H1 (cell line): ENCODE measurements around the gene GPR179. TPM values are rescaled to one million over a fixed set of nuclear protein-coding genes. Genes with fewer than 3 reads are reported as not detected.

Experiments used
- CTCF ChIA-PET: fragments of 300-600 bp; sonication (Branson Sonifier 250); formaldehyde crosslinking; loops from one replicate; lab custom pipeline; 2021; ENCODE audit not compliant: partially characterized antibody; lab: Charles Lee
- POLR2A ChIA-PET: fragments of 300-600 bp; sonication (Branson Sonifier 250); formaldehyde crosslinking; loops from one replicate; lab custom pipeline; 2021; ENCODE audit warnings: inconsistent platforms; ENCODE audit not compliant: partially characterized antibody; lab: Charles Lee
- DNase-seq, 2 experiments: peaks; one replicate each; pipeline versions ENCODE4 v3.0.0 to v3.0.0-alpha.2; 2010 to 2022; ENCODE audit warnings: low spot score in 2 of 2, low read depth in 1 of 2, mixed read lengths in 1 of 2
- FAIRE-seq: peaks from 2 replicates; lab custom pipeline; 2011; peaks lifted over from hg19 to GRCh38; lab: Jason Lieb, UNC
- H2AFZ ChIP-seq: 2 replicates; pipeline ENCODE4 v1.8.1; 2012; ENCODE audit warnings: low read length, inconsistent platforms
- H2AK5ac ChIP-seq: 2 replicates; pipeline ENCODE4 v1.6.1; 2013; ENCODE audit warnings: low read depth, low read length
- H2BK120ac ChIP-seq: replicated peaks from 2 replicates; pipeline ENCODE3; 2013; ENCODE audit warnings: low read depth, low read length, inconsistent platforms
- H2BK12ac ChIP-seq: 2 replicates; pipeline ENCODE4 v1.6.1; 2013; ENCODE audit warnings: low read depth, low read length
- H2BK15ac ChIP-seq: 2 replicates; pipeline ENCODE4 v1.6.1; 2013; ENCODE audit warnings: low read length
- H2BK20ac ChIP-seq: 2 replicates; pipeline ENCODE4 v1.6.1; 2013; ENCODE audit warnings: low read length
- H2BK5ac ChIP-seq: 2 replicates; pipeline ENCODE4 v1.6.1; 2013; ENCODE audit warnings: low read depth, low read length
- H3K14ac ChIP-seq: 2 replicates; pipeline ENCODE4 v1.6.1; 2013; ENCODE audit warnings: inconsistent platforms; ENCODE audit not compliant: insufficient read length
- H3K18ac ChIP-seq: 2 replicates; pipeline ENCODE4 v1.6.1; 2013; ENCODE audit warnings: low read length; ENCODE audit errors: extremely low read depth
- H3K23ac ChIP-seq: 2 replicates; pipeline ENCODE4 v1.6.1; 2013; ENCODE audit warnings: inconsistent platforms; ENCODE audit not compliant: insufficient read length
- H3K23me2 ChIP-seq: 2 replicates; pipeline ENCODE4 v1.6.1; 2013; ENCODE audit warnings: low read depth, low read length
- H3K27ac ChIP-seq: 2 replicates; pipeline ENCODE4 v1.6.1; 2011; ENCODE audit warnings: low read depth, low read length, inconsistent platforms
- H3K27me3 ChIP-seq, 4 experiments: replicated peaks in 1 of 4; 1 replicate in 1 of 4; 2 replicates in 3 of 4; pipeline versions ENCODE4 v1.6.1 to v1.8.1; 2011 to 2013; ENCODE audit warnings: low read length in 3 of 4, mild to moderate bottlenecking in 3 of 4, inconsistent platforms in 2 of 4, mixed read lengths in 2 of 4, moderate library complexity in 1 of 4; ENCODE audit not compliant: control insufficient read depth in 3 of 4, insufficient read depth in 3 of 4; ENCODE audit errors: extremely low read depth in 1 of 4
- H3K36me3 ChIP-seq, 4 experiments: 2 replicates each; pipeline versions ENCODE4 v1.6.1 to v1.8.1; 2011 to 2013; ENCODE audit warnings: mild to moderate bottlenecking in 4 of 4, low read length in 3 of 4, moderate library complexity in 2 of 4, control low read depth in 1 of 4, inconsistent platforms in 1 of 4; ENCODE audit not compliant: insufficient read depth in 4 of 4, control insufficient read depth in 2 of 4
- H3K4ac ChIP-seq: replicated peaks from 2 replicates; pipeline ENCODE3; 2013; ENCODE audit warnings: low read length, low read depth, mixed read lengths, inconsistent platforms; ENCODE audit not compliant: insufficient read length
- H3K4me1 ChIP-seq, 4 experiments: replicated peaks in 1 of 4; 1 replicate in 1 of 4; 2 replicates in 3 of 4; pipeline versions ENCODE4 v1.6.1 to v1.8.1; 2011 to 2013; ENCODE audit warnings: low read length in 3 of 4, inconsistent platforms in 2 of 4, mixed read lengths in 1 of 4; ENCODE audit not compliant: insufficient read depth in 4 of 4, control insufficient read depth in 3 of 4
- H3K4me2 ChIP-seq, 2 experiments: 2 replicates each; pipeline versions ENCODE4 v1.6.1 to v1.8.1; 2011 to 2013; ENCODE audit warnings: low read depth in 2 of 2, low read length in 2 of 2, control low read depth in 1 of 2, inconsistent platforms in 1 of 2, mild to moderate bottlenecking in 1 of 2; ENCODE audit not compliant: insufficient read depth in 1 of 2
- H3K4me3 ChIP-seq, 4 experiments: fragments of 200-600, 300-600 bp in 1 of 4; sonication (generic), shearing (Covaris generic), sonication (Bioruptor Twin) in 1 of 4; 2 replicates each; pipeline versions ENCODE4 v1.5.1 to v1.8.1; 2011 to 2016; ENCODE audit warnings: low read length in 4 of 4, low read depth in 3 of 4, control low read depth in 2 of 4, inconsistent platforms in 2 of 4, mild to moderate bottlenecking in 2 of 4, mixed read lengths in 1 of 4, moderate library complexity in 1 of 4; ENCODE audit not compliant: insufficient read depth in 2 of 4; ENCODE audit errors: extremely low read depth in 1 of 4
- H3K56ac ChIP-seq: replicated peaks from 2 replicates; pipeline ENCODE3; 2013; ENCODE audit warnings: low read depth, mild to moderate bottlenecking, mixed read lengths, low read length, inconsistent platforms; ENCODE audit not compliant: insufficient read length
- H3K79me1 ChIP-seq: 2 replicates; pipeline ENCODE4 v1.6.1; 2013; ENCODE audit warnings: low read depth, low read length, control low read depth
- H3K79me2 ChIP-seq, 2 experiments: 2 replicates each; pipeline versions ENCODE4 v1.6.1 to v1.8.1; 2012 to 2013; ENCODE audit warnings: low read length in 2 of 2, mild to moderate bottlenecking in 2 of 2, inconsistent platforms in 1 of 2; ENCODE audit not compliant: insufficient read depth in 2 of 2, control insufficient read depth in 1 of 2
- H3K9ac ChIP-seq, 4 experiments: replicated peaks in 1 of 4; 1 replicate in 1 of 4; 2 replicates in 3 of 4; pipeline versions ENCODE4 v1.6.1 to v1.8.1; 2011 to 2013; ENCODE audit warnings: low read depth in 3 of 4, low read length in 3 of 4, control low read depth in 2 of 4, mild to moderate bottlenecking in 2 of 4, moderate library complexity in 2 of 4, inconsistent platforms in 1 of 4; ENCODE audit errors: extremely low read depth in 1 of 4
- H3K9me3 ChIP-seq, 2 experiments: 2 replicates each; pipeline versions ENCODE4 v1.6.1 to v1.8.1; 2012 to 2013; ENCODE audit warnings: mild to moderate bottlenecking in 2 of 2, moderate library complexity in 2 of 2, control low read depth in 1 of 2, inconsistent platforms in 1 of 2, low read depth in 1 of 2, low read length in 1 of 2, mixed read lengths in 1 of 2; ENCODE audit not compliant: insufficient read depth in 2 of 2
- H4K20me1 ChIP-seq, 2 experiments: replicated peaks in 1 of 2; 2 replicates each; pipeline versions ENCODE3 to v1.8.1; 2011 to 2013; ENCODE audit warnings: inconsistent platforms in 2 of 2, low read length in 2 of 2, mild to moderate bottlenecking in 1 of 2; ENCODE audit not compliant: insufficient read depth in 2 of 2, control insufficient read depth in 1 of 2
- H4K5ac ChIP-seq: 2 replicates; pipeline ENCODE4 v1.6.1; 2013; ENCODE audit warnings: low read length, low read depth, mixed read lengths, inconsistent platforms; ENCODE audit not compliant: insufficient read length
- H4K8ac ChIP-seq: 2 replicates; pipeline ENCODE4 v1.8.0; 2013; ENCODE audit warnings: mild to moderate bottlenecking, moderate library complexity, low read length, inconsistent platforms; ENCODE audit not compliant: insufficient read depth; ENCODE audit errors: extremely low read depth
- H4K91ac ChIP-seq: replicated peaks from 2 replicates; pipeline ENCODE3; 2013; ENCODE audit warnings: low read length, mixed read lengths, inconsistent platforms; ENCODE audit not compliant: insufficient read length
- HDAC2 ChIP-seq, 2 experiments: fragments of 300-600 bp in 1 of 2; sonication (generic) in 1 of 2; IDR thresholded peaks; 2 replicates each; pipeline ENCODE4 v1.6.1; 2011 to 2012; ENCODE audit warnings: low read depth in 2 of 2, low read length in 2 of 2, mild to moderate bottlenecking in 2 of 2, moderate library complexity in 2 of 2, borderline replicate concordance in 1 of 2, inconsistent platforms in 1 of 2
- WGBS, 2 experiments: shearing (Covaris generic) in 1 of 2; methylation state at CpG; one replicate each; pipeline versions ENCODE4 v1.1.6 to v1.1.7; 2013 to 2015; ENCODE audit warnings: low lambda C conversion rate in 2 of 2, mixed read lengths in 2 of 2, inconsistent platforms in 1 of 2, low coverage in 1 of 2, missing lambda C conversion rate in 1 of 2; ENCODE audit not compliant: insufficient replicate concordance in 2 of 2, insufficient coverage in 1 of 2, insufficient read length in 1 of 2; ENCODE audit errors: extremely low coverage in 1 of 2, missing lambda C conversion rate in 1 of 2; 5-methylcytosine and 5-hydroxymethylcytosine counted together
- polyA plus RNA-seq, 7 experiments: library from polyadenylated mRNA; depleted of rRNA in 3 of 7; stranded (reverse) in 5 of 7; unstranded in 2 of 7; fragments of >200 nt in 5 of 7; fragments of 200-250 nt in 2 of 7; gene quantifications; 1 replicate in 5 of 7; 2 replicates in 1 of 7; 4 replicates in 1 of 7; pipeline versions ENCODE4 v1.2.1 to v1.2.3, GENCODE V29; 2011 to 2013; ENCODE audit warnings: missing spikeins in 2 of 7, mixed read lengths in 2 of 7
- total RNA-seq: library from RNA; stranded (reverse); fragmentation: NEBNext Ultra II Directional; extraction: Animal tissue kit (Norgen Biotek cat#: 25700); gene quantifications from 2 replicates; pipeline ENCODE4 v1.2.1, GENCODE V29; 2021

The GPR179 gene
- total and polyA plus RNA-seq, 2 of the 8 experiments (the other 6 are each of a cell fraction or from before 2014, with no cell fraction given): 0.02 to 0.07 TPM

GRCh38 chr17:38363016-38363415 lies 19.3 kb upstream of the GPR179 start:
- Histone ChIP-seq H3K79me1 (no peaks in the 10 kb centered on the region; the same call in 1 of the 2 replicates), H4K5ac (no peak overlapping the region), H2AFZ (no peak overlapping the region), H2AK5ac (no peak overlapping the region), H4K8ac (no peak overlapping the region), H3K36me3 (peaks cover 0 to 19% (median 3%) of the 10 kb centered on the region in 4 experiments; a peak in 3 of 8 replicates), H3K27ac (no peak overlapping the region), H2BK5ac (no peak overlapping the region), H4K91ac (no peak overlapping the region), H2BK12ac (no peak overlapping the region), H3K9ac (no peak overlapping the region), H3K23ac (no peak overlapping the region), H3K56ac (no peak overlapping the region), H3K4me2 (no peak overlapping the region), H2BK15ac (no peak overlapping the region), H3K4ac (no peak overlapping the region), H3K18ac (no peak overlapping the region), H3K27me3 (no peaks in the 10 kb centered on the region), H3K4me3 (no peak overlapping the region), H3K79me2 (peaks cover 0 to 30% of the 10 kb centered on the region in 2 experiments; a peak in 2 of 4 replicates), H3K23me2 (no peaks in the 10 kb centered on the region), H3K9me3 (no peaks in the 10 kb centered on the region), H3K4me1 (peaks cover 0 to 4% (median 2%) of the 10 kb centered on the region in 4 experiments; a peak in 2 of 7 replicates), H4K20me1 (no peaks in the 10 kb centered on the region), H2BK120ac (no peak overlapping the region), H2BK20ac (no peak overlapping the region), H3K14ac (no peak overlapping the region)
- CTCF ChIA-PET: interaction anchor here (1.1 to 8.0 kb wide), 7 partner anchors 7 to 51 kb away, joined by 3 to 75 read pairs (median 17); no protein-coding TSS in a partner anchor
- POLR2A ChIA-PET: interaction anchor here (1.4 kb wide), 1 partner anchor 10 kb away, joined by 3 read pairs; no protein-coding TSS in a partner anchor
- WGBS, 2 experiments: 94% methylated on average over 5 of the region's 5 CpGs; no CpG with 5 or more reads in 1 of the 2 experiments
- no peak for FAIRE-seq
- no peak for TF ChIP-seq HDAC2 (IDR thresholded peaks at IDR 0.05; ENCODE audit: borderline replicate concordance in 1 of 2, low read depth in 2 of 2, low read length in 2 of 2)
- DNase-seq: no peak
